ENCODE data around the gene ZNRF1. TPM values are rescaled to one million over a fixed set of nuclear protein-coding genes. Genes with fewer than 3 reads are reported as not detected.
A peak's percentile ranks its signal among the peaks of the same experiment; 100 is the strongest.
"Not testable (repeated sequence)": the region's sequence is repeated elsewhere in the genome, so short reads cannot be mapped to it uniquely, and the experiment has no call there.

Gene ZNRF1
- polyA plus RNA-seq, 1 donor, result 14.0 TPM

DNA sequence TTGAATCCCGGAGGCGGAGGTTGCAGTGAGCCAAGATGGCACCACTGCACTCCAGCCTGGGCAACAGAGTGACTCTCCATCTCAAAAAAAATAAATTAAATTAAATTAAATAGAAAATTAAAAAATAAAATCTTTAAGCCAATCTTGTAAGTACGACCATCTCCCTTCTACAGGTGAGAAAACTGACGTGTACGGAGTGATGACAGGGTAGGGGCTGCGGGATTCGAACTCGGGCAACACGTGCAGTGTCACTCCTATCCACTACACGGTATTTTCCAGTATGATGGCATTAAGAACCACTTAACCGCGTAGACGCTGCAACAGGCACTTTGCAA lies 14.7 kb upstream of the ZNRF1 start:
- H3K27ac ChIP-seq (ENCODE audit: low read length), result peak overlapping the region; percentile 55
- H3K4me3 ChIP-seq (ENCODE audit: low read length), result peak overlapping the region; percentile 98
- no peak for DNase-seq
- H3K4me1 ChIP-seq (ENCODE audit: control insufficient read depth, insufficient read depth, low read length), result no peaks in the 10 kb centered on the region
- no peaks in the 10 kb centered on the region for H3K36me3 ChIP-seq (ENCODE audit: control insufficient read depth, insufficient read depth, low read length)
- no peaks in the 10 kb centered on the region for H3K9me3 ChIP-seq (ENCODE audit: control insufficient read depth, low read depth, low read length)
- WGBS (ENCODE audit: insufficient coverage, low lambda C conversion rate), result no CpG with 5 or more reads among the region's 13 CpGs
- no peaks in the 10 kb centered on the region for H3K27me3 ChIP-seq (ENCODE audit: control insufficient read depth, insufficient read depth, low read length)

DNA sequence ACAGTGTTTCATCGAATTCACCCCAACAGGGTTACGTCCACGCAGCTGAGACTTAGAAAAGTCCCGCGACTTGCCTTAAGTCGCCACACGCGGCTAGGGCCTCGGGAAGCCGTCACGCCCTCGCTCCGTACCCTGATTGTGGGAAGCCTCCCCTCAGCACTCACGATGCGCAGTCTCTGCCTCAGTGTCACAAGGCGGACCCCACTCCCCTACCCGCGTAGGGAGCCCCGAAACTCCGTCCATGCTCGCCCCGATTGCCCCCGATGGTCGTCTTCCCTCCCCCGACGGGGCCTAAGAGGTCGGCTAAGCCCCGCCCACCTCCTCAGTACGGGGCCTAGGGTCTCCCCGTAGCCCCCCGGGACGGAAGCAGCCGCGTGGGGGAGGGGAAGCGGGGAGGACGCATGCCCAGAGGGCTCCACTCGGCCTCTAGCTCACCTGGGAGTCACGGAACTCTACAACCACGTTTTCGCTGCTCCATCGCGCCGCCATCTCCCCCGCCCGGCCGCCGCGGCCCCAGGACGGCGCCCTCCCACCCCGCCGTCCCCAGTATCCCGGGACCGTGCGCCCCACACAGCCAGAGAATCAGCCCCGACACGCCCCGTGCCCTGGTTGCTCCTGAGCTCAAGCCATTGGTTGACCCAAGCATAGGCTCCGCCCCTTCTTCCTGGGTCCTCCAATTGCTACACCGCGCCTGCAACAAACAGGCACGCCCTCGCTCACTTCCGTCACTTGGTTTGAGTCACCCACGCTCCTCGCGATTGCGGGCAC lies 14.1 kb upstream of the ZNRF1 start, which contains the start of gene WDR59:
Gene WDR59 (minus strand): TSS at position 595 of the 768 bp plus-strand sequence. CDS start 106 bp downstream, at position 489.
- Histone ChIP-seq H3K4me1 (ENCODE audit: control insufficient read depth, insufficient read depth, low read length) (no peaks in the 10 kb centered on the region), H3K36me3 (ENCODE audit: control insufficient read depth, insufficient read depth, low read length) (no peaks in the 10 kb centered on the region), H3K4me3 (ENCODE audit: low read length) (peak within 1 kb of the TSS; percentile 98), H3K27me3 (ENCODE audit: control insufficient read depth, insufficient read depth, low read length) (no peaks in the 10 kb centered on the region), H3K9me3 (ENCODE audit: control insufficient read depth, low read depth, low read length) (no peaks in the 10 kb centered on the region), H3K27ac (ENCODE audit: low read length) (peak within 1 kb of the TSS; percentile 55)
- no CpG with 5 or more reads among the region's 68 CpGs for WGBS (ENCODE audit: insufficient coverage, low lambda C conversion rate)
- peak; percentile 99 to 100 for DNase-seq

- WGBS (ENCODE audit: insufficient coverage, low lambda C conversion rate), result 100% methylated on average over 1 of the region's 8 CpGs
- no peaks in the 10 kb centered on the region for H3K36me3 ChIP-seq (ENCODE audit: control insufficient read depth, insufficient read depth, low read length)
- no peak overlapping the region for H3K27ac ChIP-seq (ENCODE audit: low read length)
- peaks cover 9% of the 10 kb centered on the region for H3K4me1 ChIP-seq (ENCODE audit: control insufficient read depth, insufficient read depth, low read length)
- H3K9me3 ChIP-seq (ENCODE audit: control insufficient read depth, low read depth, low read length), result no peaks in the 10 kb centered on the region
- H3K4me3 ChIP-seq (ENCODE audit: low read length), result no peak overlapping the region
- DNase-seq, result no peak
- no peaks in the 10 kb centered on the region for H3K27me3 ChIP-seq (ENCODE audit: control insufficient read depth, insufficient read depth, low read length)
These were observed 11.7 kb upstream of the ZNRF1 start for GRCh38 chr16:74987027-74987681.

DNA sequence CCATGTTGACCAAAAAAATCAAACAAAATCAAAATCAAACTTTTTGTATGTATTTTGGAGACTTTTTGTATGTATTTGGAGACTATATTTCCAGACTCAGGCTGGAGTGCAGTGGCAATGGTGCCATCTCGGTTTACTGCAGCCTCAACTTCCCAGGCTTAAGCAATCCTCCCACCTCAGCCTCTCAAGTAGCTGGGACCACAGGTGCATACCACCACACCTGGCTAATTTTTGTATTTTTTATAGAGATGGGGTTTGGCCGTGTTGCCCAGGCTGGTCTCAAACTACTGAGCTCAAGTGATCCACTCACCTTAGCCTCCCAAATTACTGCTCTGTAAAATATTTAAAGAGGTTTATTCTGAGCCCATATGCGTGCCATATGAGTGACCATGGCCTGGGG lies 9.0 kb upstream of the ZNRF1 start:
- H3K36me3 ChIP-seq (ENCODE audit: control insufficient read depth, insufficient read depth, low read length); DNase-seq; H3K4me3 ChIP-seq (ENCODE audit: low read length); H3K9me3 ChIP-seq (ENCODE audit: control insufficient read depth, low read depth, low read length); H3K27ac ChIP-seq (ENCODE audit: low read length); H3K27me3 ChIP-seq (ENCODE audit: control insufficient read depth, insufficient read depth, low read length): not testable (repeated sequence)
- no CpG with 5 or more reads among the region's 3 CpGs for WGBS (ENCODE audit: insufficient coverage, low lambda C conversion rate)
- peaks cover 26% of the 10 kb centered on the region for H3K4me1 ChIP-seq (ENCODE audit: control insufficient read depth, insufficient read depth, low read length)

- no peak for DNase-seq
- H3K4me1 ChIP-seq (ENCODE audit: control insufficient read depth, insufficient read depth, low read length), result peaks cover 26% of the 10 kb centered on the region
- WGBS (ENCODE audit: insufficient coverage, low lambda C conversion rate), result no CpG with 5 or more reads among the region's 10 CpGs
- no peak overlapping the region for H3K27ac ChIP-seq (ENCODE audit: low read length)
- no peaks in the 10 kb centered on the region for H3K36me3 ChIP-seq (ENCODE audit: control insufficient read depth, insufficient read depth, low read length)
- no peaks in the 10 kb centered on the region for H3K9me3 ChIP-seq (ENCODE audit: control insufficient read depth, low read depth, low read length)
- no peak overlapping the region for H3K4me3 ChIP-seq (ENCODE audit: low read length)
- no peaks in the 10 kb centered on the region for H3K27me3 ChIP-seq (ENCODE audit: control insufficient read depth, insufficient read depth, low read length)
These were observed 8.0 kb upstream of the ZNRF1 start for GRCh38 chr16:74990832-74991231.

GRCh38 chr16:74991268-74991592 lies 7.6 kb upstream of the ZNRF1 start:
- Histone ChIP-seq H3K27ac (ENCODE audit: low read length) (peak overlapping the region; percentile 91), H3K9me3 (ENCODE audit: control insufficient read depth, low read depth, low read length) (no peaks in the 10 kb centered on the region), H3K4me3 (ENCODE audit: low read length) (no peak overlapping the region), H3K36me3 (ENCODE audit: control insufficient read depth, insufficient read depth, low read length) (no peaks in the 10 kb centered on the region), H3K27me3 (ENCODE audit: control insufficient read depth, insufficient read depth, low read length) (no peaks in the 10 kb centered on the region), H3K4me1 (ENCODE audit: control insufficient read depth, insufficient read depth, low read length) (peaks cover 26% of the 10 kb centered on the region)
- WGBS (ENCODE audit: insufficient coverage, low lambda C conversion rate), result no CpG with 5 or more reads among the region's 5 CpGs
- DNase-seq, result peak in 1 of 2 donors; percentile 8

GRCh38 chr16:74991593-74992403 lies 7.0 kb upstream of the ZNRF1 start:
- no CpG with 5 or more reads among the region's 13 CpGs for WGBS (ENCODE audit: insufficient coverage, low lambda C conversion rate)
- H3K27ac ChIP-seq (ENCODE audit: low read length), result peak overlapping the region; percentile 91
- no peaks in the 10 kb centered on the region for H3K36me3 ChIP-seq (ENCODE audit: control insufficient read depth, insufficient read depth, low read length)
- H3K4me3 ChIP-seq (ENCODE audit: low read length), result peak overlapping the region; percentile 5
- peak; percentile 83 to 91 for DNase-seq
- no peaks in the 10 kb centered on the region for H3K27me3 ChIP-seq (ENCODE audit: control insufficient read depth, insufficient read depth, low read length)
- H3K4me1 ChIP-seq (ENCODE audit: control insufficient read depth, insufficient read depth, low read length), result peaks cover 26% of the 10 kb centered on the region
- no peaks in the 10 kb centered on the region for H3K9me3 ChIP-seq (ENCODE audit: control insufficient read depth, low read depth, low read length)

GRCh38 chr16:74995986-74996385 lies 2.8 kb upstream of the ZNRF1 start:
- Histone ChIP-seq H3K4me1 (ENCODE audit: control insufficient read depth, insufficient read depth, low read length) (peaks cover 41% of the 10 kb centered on the region), H3K36me3 (ENCODE audit: control insufficient read depth, insufficient read depth, low read length) (no peaks in the 10 kb centered on the region), H3K4me3 (ENCODE audit: low read length) (no peak overlapping the region), H3K9me3 (ENCODE audit: control insufficient read depth, low read depth, low read length) (no peaks in the 10 kb centered on the region), H3K27ac (ENCODE audit: low read length) (no peak overlapping the region), H3K27me3 (ENCODE audit: control insufficient read depth, insufficient read depth, low read length) (peaks cover 13% of the 10 kb centered on the region)
- DNase-seq, result no peak
- WGBS (ENCODE audit: insufficient coverage, low lambda C conversion rate), result no CpG with 5 or more reads among the region's 1 CpG

DNA sequence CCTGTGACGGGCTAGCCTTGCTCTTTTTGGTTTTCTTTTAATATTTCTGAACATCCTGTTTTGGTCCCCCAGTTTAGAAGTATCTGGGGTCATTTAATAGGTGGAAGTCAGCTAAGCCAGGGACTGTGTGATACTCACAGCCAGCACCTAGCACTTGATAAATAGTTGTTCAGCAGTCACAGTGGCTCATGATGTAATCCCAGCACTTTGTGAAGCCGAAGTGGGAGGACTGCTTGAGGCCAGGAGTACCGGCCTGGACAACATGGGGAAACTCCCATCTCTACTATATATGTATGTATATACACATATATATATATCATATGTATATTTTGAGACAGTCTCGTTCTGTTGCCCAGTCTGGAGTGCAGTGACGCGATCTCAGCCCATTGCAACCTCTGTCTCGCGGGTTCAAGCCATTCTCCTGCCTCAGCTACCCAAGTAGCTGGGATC lies 1.8 kb upstream of the ZNRF1 start:
- Histone ChIP-seq H3K36me3 (ENCODE audit: control insufficient read depth, insufficient read depth, low read length) (no peaks in the 10 kb centered on the region), H3K4me1 (ENCODE audit: control insufficient read depth, insufficient read depth, low read length) (peaks cover 33% of the 10 kb centered on the region), H3K27ac (ENCODE audit: low read length) (no peak overlapping the region), H3K27me3 (ENCODE audit: control insufficient read depth, insufficient read depth, low read length) (peaks cover 13% of the 10 kb centered on the region), H3K4me3 (ENCODE audit: low read length) (no peak overlapping the region), H3K9me3 (ENCODE audit: control insufficient read depth, low read depth, low read length) (no peaks in the 10 kb centered on the region)
- no peak for DNase-seq
- 93% methylated on average over 4 of the region's 8 CpGs for WGBS (ENCODE audit: insufficient coverage, low lambda C conversion rate)

DNA sequence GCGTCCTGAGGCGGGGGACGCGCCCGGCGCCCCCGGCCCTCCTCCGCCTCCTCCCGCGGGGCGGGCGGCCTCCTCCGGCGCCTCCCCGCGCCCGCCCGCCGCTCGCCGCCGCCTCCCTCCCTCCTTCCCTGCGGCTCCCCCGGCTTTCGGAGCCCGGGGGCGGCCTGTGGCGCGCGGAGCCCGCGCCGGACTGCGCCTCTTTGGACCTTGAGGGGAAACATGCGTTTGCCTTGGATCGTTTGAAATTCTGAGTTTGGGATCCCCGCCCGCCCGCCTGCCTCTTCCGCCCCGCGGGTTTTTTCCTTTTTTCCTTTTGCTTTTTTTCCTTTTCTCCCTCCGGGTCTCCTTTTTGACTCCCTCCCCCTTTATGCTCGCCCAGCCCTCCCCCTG lies 390 bp downstream of the ZNRF1 start:
- no peak overlapping the region for H3K27ac ChIP-seq (ENCODE audit: low read length)
- H3K9me3 ChIP-seq (ENCODE audit: control insufficient read depth, low read depth, low read length), result no peaks in the 10 kb centered on the region
- H3K27me3 ChIP-seq (ENCODE audit: control insufficient read depth, insufficient read depth, low read length), result peaks cover 13% of the 10 kb centered on the region
- DNase-seq, result no peak
- peaks cover 15% of the 10 kb centered on the region for H3K4me1 ChIP-seq (ENCODE audit: control insufficient read depth, insufficient read depth, low read length)
- WGBS (ENCODE audit: insufficient coverage, low lambda C conversion rate), result no CpG with 5 or more reads among the region's 44 CpGs
- H3K4me3 ChIP-seq (ENCODE audit: low read length), result peak overlapping the region; percentile 64
- peaks cover 3% of the 10 kb centered on the region for H3K36me3 ChIP-seq (ENCODE audit: control insufficient read depth, insufficient read depth, low read length)
